ENCODE measurements around the gene SLITRK1. TPM values are rescaled to one million over a fixed set of nuclear protein-coding genes. Genes with fewer than 3 reads are reported as not detected.
A peak's percentile ranks its signal among the peaks of the same experiment; 100 is the strongest.

The SLITRK1 gene
- polyA plus RNA-seq, 3 donors: not detected

DNA sequence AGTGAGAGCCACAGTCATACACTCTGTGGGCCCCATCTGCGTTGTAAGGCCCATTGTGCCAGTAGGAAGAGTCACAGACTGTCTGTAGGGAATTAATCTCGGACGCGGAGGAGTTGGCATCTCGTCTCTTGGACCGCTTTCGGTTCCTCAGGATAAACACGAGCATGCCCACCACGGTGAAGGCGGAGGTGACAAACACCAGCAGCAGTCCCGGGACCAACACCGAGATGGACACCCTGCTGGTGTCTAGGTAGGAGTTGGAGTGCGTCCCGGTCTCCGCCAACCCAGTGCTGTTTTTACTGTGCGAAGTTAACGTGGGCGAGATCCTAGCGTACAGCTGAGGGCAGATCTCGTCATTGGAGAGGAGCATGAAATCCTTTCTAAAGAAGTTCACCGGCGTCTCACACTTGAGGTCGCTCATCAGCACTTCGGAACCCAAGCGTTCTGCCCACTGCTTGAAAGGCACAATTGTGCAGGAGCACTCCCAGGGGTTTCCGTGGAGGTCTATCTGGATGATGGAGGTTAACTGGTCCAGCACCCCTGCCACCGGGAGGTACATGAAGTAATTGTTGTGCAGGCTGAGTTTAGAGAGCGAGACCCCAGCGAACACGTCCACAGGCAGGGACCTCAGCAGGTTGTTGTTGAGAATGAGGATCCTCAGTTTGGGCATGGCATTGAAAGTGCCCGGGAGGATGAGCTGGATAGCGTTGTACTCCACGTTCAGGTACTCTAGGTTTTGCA, 2.7 kb downstream of the SLITRK1 start:
- WGBS (ENCODE audit: insufficient coverage): 3% methylated on average over 33 of the region's 33 CpGs
- Mint-ChIP-seq H3K27ac (peak overlapping the region in 2 of 7 donors; percentile 20 to 33), H3K27me3 (ENCODE audit: low read depth in 3 of 3) (peaks cover 61 to 64% (median 63%) of the 10 kb centered on the region in 3 donors), H3K9me3 (peaks cover 0 to 30% (median 12%) of the 10 kb centered on the region in 7 donors), H3K4me3 (peak overlapping the region in 1 of 2 donors; percentile 81), H3K36me3 (no peaks in the 10 kb centered on the region), H3K4me1 (peaks cover 5% of the 10 kb centered on the region)
- Histone ChIP-seq H3K4me2 (replicated peaks; ENCODE audit: extremely low read depth, low read length, poor library complexity, severe bottlenecking) (no peak overlapping the region), H3K36me3 (replicated peaks in 1 of 2; ENCODE audit: control insufficient read depth in 1 of 2, insufficient read depth in 2 of 2, low read length in 2 of 2) (no peaks in the 10 kb centered on the region), H3K27ac (ENCODE audit: low read depth in 1 of 2, low read length in 2 of 2) (no peak overlapping the region), H3K4me3 (replicated peaks in 1 of 3; ENCODE audit: low read depth in 2 of 3, low read length in 3 of 3) (no peak overlapping the region), H3K9ac (ENCODE audit: insufficient read depth, low read length, poor library complexity, severe bottlenecking) (no peak overlapping the region), H3K79me2 (ENCODE audit: insufficient read depth, low read length) (no peaks in the 10 kb centered on the region), H3K9me3 (replicated peaks in 1 of 2; ENCODE audit: control insufficient read depth in 1 of 2, insufficient read depth in 1 of 2, low read length in 2 of 2) (peaks cover 7 to 23% of the 10 kb centered on the region in 2 donors), H4K20me1 (ENCODE audit: insufficient read depth, low read length) (no peaks in the 10 kb centered on the region), H3K27me3 (ENCODE audit: control insufficient read depth in 2 of 2, insufficient read depth in 2 of 2, low read length in 2 of 2) (peaks cover 31 to 58% of the 10 kb centered on the region in 2 donors), H2AFZ (ENCODE audit: insufficient read depth, low read depth, low read length, poor library complexity, severe bottlenecking) (no peak overlapping the region), H3K4me1 (ENCODE audit: control insufficient read depth in 1 of 2, insufficient read depth in 2 of 2, low read length in 2 of 2) (no peaks in the 10 kb centered on the region)
- intact Hi-C loops (cut with micrococcal nuclease): no loop called here
- TF ChIP-seq, protein P1, sequence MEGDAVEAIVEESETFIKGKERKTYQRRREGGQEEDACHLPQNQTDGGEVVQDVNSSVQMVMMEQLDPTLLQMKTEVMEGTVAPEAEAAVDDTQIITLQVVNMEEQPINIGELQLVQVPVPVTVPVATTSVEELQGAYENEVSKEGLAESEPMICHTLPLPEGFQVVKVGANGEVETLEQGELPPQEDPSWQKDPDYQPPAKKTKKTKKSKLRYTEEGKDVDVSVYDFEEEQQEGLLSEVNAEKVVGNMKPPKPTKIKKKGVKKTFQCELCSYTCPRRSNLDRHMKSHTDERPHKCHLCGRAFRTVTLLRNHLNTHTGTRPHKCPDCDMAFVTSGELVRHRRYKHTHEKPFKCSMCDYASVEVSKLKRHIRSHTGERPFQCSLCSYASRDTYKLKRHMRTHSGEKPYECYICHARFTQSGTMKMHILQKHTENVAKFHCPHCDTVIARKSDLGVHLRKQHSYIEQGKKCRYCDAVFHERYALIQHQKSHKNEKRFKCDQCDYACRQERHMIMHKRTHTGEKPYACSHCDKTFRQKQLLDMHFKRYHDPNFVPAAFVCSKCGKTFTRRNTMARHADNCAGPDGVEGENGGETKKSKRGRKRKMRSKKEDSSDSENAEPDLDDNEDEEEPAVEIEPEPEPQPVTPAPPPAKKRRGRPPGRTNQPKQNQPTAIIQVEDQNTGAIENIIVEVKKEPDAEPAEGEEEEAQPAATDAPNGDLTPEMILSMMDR (IDR thresholded peaks at IDR 0.05): no peak
- DNase-seq: no peak

DNA sequence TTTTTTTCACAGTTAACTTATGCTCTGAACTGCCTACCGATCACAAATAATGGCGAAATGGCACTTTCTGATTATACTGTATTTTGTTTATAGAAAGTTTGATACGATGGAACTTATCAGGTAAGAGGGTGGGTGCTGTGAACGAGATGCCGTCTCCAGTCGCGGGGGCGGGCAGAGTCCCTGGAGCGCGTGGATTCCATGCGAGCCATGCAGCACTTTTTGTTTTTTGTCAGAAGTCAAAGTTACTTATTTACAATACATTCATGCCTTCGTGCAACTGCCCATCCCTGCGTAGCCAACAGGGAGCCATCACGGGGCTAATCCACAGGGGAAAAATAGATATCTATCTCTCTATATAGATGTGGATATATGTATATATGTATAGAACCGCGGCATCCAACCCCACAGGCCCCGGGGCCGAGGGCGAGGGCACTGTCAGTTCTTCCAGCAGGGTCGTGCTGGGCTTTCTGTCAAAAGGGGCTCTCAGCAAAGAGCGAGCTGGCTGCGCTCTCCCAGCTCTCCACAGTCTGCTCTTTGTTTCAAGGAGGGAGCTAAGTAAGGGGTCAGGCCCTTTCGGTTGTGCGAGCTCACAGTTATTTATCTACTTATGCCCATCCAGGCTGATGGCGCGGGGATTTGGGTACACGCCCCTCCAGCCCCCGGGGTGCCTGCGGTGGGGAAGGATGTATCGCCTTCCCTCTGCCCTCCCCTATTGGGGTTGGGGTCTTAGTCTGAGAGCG, 3.4 kb downstream of the SLITRK1 start:
- peaks cover 7 to 23% of the 10 kb centered on the region in 2 donors for H3K9me3 ChIP-seq (replicated peaks in 1 of 2; ENCODE audit: control insufficient read depth in 1 of 2, insufficient read depth in 1 of 2, low read length in 2 of 2)
- peaks cover 0 to 30% (median 12%) of the 10 kb centered on the region in 7 donors for H3K9me3 Mint-ChIP-seq
- 13% methylated on average over 11 of the region's 31 CpGs for WGBS (ENCODE audit: insufficient coverage)
- H3K4me3 ChIP-seq (replicated peaks in 1 of 3; ENCODE audit: low read depth in 2 of 3, low read length in 3 of 3): no peak overlapping the region
- H3K4me3 Mint-ChIP-seq: peak overlapping the region in 1 of 2 donors; percentile 81
- no peak for DNase-seq
- H4K20me1 ChIP-seq (ENCODE audit: insufficient read depth, low read length): no peaks in the 10 kb centered on the region
- peaks cover 31 to 54% of the 10 kb centered on the region in 2 donors for H3K27me3 ChIP-seq (ENCODE audit: control insufficient read depth in 2 of 2, insufficient read depth in 2 of 2, low read length in 2 of 2)
- H3K4me2 ChIP-seq (replicated peaks; ENCODE audit: extremely low read depth, low read length, poor library complexity, severe bottlenecking): no peak overlapping the region
- no peak overlapping the region for H3K9ac ChIP-seq (ENCODE audit: insufficient read depth, low read length, poor library complexity, severe bottlenecking)
- no peaks in the 10 kb centered on the region for H3K4me1 ChIP-seq (ENCODE audit: control insufficient read depth in 1 of 2, insufficient read depth in 2 of 2, low read length in 2 of 2)
- H2AFZ ChIP-seq (ENCODE audit: insufficient read depth, low read depth, low read length, poor library complexity, severe bottlenecking): no peak overlapping the region
- H3K27ac Mint-ChIP-seq: no peak overlapping the region
- H3K27me3 Mint-ChIP-seq (ENCODE audit: low read depth in 3 of 3): peaks cover 57 to 61% (median 59%) of the 10 kb centered on the region in 3 donors
- H3K4me1 Mint-ChIP-seq: peaks cover 5% of the 10 kb centered on the region
- intact Hi-C loops (cut with micrococcal nuclease): no loop called here
- TF ChIP-seq, protein P1 (IDR thresholded peaks at IDR 0.05): no peak
- no peaks in the 10 kb centered on the region for H3K36me3 Mint-ChIP-seq
- H3K36me3 ChIP-seq (replicated peaks in 1 of 2; ENCODE audit: control insufficient read depth in 1 of 2, insufficient read depth in 2 of 2, low read length in 2 of 2): no peaks in the 10 kb centered on the region
- no peaks in the 10 kb centered on the region for H3K79me2 ChIP-seq (ENCODE audit: insufficient read depth, low read length)
- no peak overlapping the region for H3K27ac ChIP-seq (ENCODE audit: low read depth in 1 of 2, low read length in 2 of 2)
